Measurements from ENCODE around the gene NDUFA8.

Gene NDUFA8

DNA sequence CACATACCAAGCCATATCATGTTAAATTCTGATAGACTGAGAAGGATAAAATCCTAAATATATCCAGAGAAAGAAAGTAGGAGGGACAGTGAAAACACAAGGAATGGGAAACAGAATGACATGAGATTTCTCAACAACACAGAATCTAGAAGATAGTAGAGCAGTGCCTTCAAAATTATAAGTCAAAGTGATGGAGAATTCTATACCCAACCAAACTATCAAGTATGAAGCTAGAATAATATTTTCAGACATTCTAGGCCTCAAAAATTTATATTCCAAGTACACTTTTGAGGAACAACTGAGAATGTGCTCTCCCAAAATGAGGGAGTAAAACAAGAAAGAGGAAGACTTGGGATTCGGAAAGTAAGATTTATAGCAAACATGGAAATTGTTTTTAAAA lies 55.6 kb downstream of the NDUFA8 start:
- TF ChIP-seq, protein P1, sequence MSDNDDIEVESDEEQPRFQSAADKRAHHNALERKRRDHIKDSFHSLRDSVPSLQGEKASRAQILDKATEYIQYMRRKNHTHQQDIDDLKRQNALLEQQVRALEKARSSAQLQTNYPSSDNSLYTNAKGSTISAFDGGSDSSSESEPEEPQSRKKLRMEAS (IDR thresholded peaks at IDR 0.05; ENCODE audit: low read depth, low read length), result no peak
- TF ChIP-seq POLR2A (IDR thresholded peaks at IDR 0.05; ENCODE audit: extremely low read depth, insufficient read length), result no peak
- TF ChIP-seq, protein P2, sequence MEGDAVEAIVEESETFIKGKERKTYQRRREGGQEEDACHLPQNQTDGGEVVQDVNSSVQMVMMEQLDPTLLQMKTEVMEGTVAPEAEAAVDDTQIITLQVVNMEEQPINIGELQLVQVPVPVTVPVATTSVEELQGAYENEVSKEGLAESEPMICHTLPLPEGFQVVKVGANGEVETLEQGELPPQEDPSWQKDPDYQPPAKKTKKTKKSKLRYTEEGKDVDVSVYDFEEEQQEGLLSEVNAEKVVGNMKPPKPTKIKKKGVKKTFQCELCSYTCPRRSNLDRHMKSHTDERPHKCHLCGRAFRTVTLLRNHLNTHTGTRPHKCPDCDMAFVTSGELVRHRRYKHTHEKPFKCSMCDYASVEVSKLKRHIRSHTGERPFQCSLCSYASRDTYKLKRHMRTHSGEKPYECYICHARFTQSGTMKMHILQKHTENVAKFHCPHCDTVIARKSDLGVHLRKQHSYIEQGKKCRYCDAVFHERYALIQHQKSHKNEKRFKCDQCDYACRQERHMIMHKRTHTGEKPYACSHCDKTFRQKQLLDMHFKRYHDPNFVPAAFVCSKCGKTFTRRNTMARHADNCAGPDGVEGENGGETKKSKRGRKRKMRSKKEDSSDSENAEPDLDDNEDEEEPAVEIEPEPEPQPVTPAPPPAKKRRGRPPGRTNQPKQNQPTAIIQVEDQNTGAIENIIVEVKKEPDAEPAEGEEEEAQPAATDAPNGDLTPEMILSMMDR (IDR thresholded peaks at IDR 0.05; ENCODE audit: low read depth, low read length), result no peak
- no peak for TF ChIP-seq MYC (IDR thresholded peaks at IDR 0.05; ENCODE audit: low read depth, low read length)
- no peak for DNase-seq (ENCODE audit: low read depth)
- H3K4me3 ChIP-seq (ENCODE audit: low read depth, low read length), result no peak overlapping the region

GRCh38 chr9:122102156-122102555 lies 57.4 kb downstream of the NDUFA8 start:
- TF ChIP-seq, protein P2 (IDR thresholded peaks at IDR 0.05; ENCODE audit: low read depth, low read length), result no peak
- TF ChIP-seq MYC (IDR thresholded peaks at IDR 0.05; ENCODE audit: low read depth, low read length) (no peak), POLR2A (IDR thresholded peaks at IDR 0.05; ENCODE audit: extremely low read depth, insufficient read length) (no peak)
- TF ChIP-seq, protein P1 (IDR thresholded peaks at IDR 0.05; ENCODE audit: low read depth, low read length), result no peak
- H3K4me3 ChIP-seq (ENCODE audit: low read depth, low read length), result no peak overlapping the region
- DNase-seq (ENCODE audit: low read depth), result no peak

DNA sequence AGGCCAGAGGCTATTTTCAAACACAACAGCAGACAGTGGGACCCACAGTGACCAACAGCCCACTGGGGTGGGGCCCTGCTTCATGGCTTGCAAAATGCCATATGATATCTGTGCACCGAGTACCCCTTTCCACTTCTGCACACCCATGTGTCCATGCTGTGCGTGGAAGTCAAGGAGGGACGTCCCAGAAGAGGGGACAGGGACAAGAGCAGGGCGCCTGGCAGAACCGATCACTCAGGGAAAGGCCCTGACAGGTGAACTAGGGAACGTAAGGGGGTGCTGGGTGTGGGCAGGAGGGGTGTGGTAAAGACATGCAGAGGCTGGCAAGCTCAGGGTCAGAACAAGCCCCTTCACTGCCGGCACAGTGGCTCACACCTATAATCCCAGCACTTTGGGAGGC lies 58.8 kb downstream of the NDUFA8 start:
- no peak overlapping the region for H3K4me3 ChIP-seq (ENCODE audit: low read depth, low read length)
- DNase-seq (ENCODE audit: low read depth), result no peak
- TF ChIP-seq MYC (IDR thresholded peaks at IDR 0.05; ENCODE audit: low read depth, low read length) (no peak), POLR2A (IDR thresholded peaks at IDR 0.05; ENCODE audit: extremely low read depth, insufficient read length) (no peak)
- TF ChIP-seq, protein P2 (IDR thresholded peaks at IDR 0.05; ENCODE audit: low read depth, low read length), result no peak
- TF ChIP-seq, protein P1 (IDR thresholded peaks at IDR 0.05; ENCODE audit: low read depth, low read length), result no peak

GRCh38 chr9:122099271-122099869 lies 60.2 kb downstream of the NDUFA8 start:
- TF ChIP-seq, protein P2 (IDR thresholded peaks at IDR 0.05; ENCODE audit: low read depth, low read length), result peak; percentile 73
- TF ChIP-seq MYC (IDR thresholded peaks at IDR 0.05; ENCODE audit: low read depth, low read length), result no peak
- no peak overlapping the region for H3K4me3 ChIP-seq (ENCODE audit: low read depth, low read length)
- peak; percentile 74 for DNase-seq (ENCODE audit: low read depth)

GRCh38 chr9:122097679-122098315 lies 61.8 kb downstream of the NDUFA8 start:
- TF ChIP-seq, protein P2 (IDR thresholded peaks at IDR 0.05; ENCODE audit: low read depth, low read length), result no peak
- TF ChIP-seq, protein P1 (IDR thresholded peaks at IDR 0.05; ENCODE audit: low read depth, low read length), result no peak
- TF ChIP-seq MYC (IDR thresholded peaks at IDR 0.05; ENCODE audit: low read depth, low read length), result no peak
- no peak for TF ChIP-seq POLR2A (IDR thresholded peaks at IDR 0.05; ENCODE audit: extremely low read depth, insufficient read length)
- DNase-seq (ENCODE audit: low read depth), result no peak
- no peak overlapping the region for H3K4me3 ChIP-seq (ENCODE audit: low read depth, low read length)
